NCI-H460 (cell line): Measurements from ENCODE around the gene BHMT2. TPM values are rescaled to one million over a fixed set of nuclear protein-coding genes. Genes with fewer than 3 reads are reported as not detected.
A peak's percentile ranks its signal among the peaks of the same experiment; 100 is the strongest.

Experiments
- DNase-seq: peaks from one replicate; pipeline ENCODE4 v3.0.0-alpha.2; 2016; ENCODE audit warnings: low read depth; ENCODE audit errors: extremely low read depth
- total RNA-seq: library from RNA; depleted of rRNA; stranded (reverse); fragments of >200 nt; shearing (Covaris generic); gene quantifications from 2 replicates; pipeline ENCODE4 v1.2.3, GENCODE V29; 2014; rRNA removed

The BHMT2 gene
- total RNA-seq, 1 experiment from 2014 or later, result not detected

DNA sequence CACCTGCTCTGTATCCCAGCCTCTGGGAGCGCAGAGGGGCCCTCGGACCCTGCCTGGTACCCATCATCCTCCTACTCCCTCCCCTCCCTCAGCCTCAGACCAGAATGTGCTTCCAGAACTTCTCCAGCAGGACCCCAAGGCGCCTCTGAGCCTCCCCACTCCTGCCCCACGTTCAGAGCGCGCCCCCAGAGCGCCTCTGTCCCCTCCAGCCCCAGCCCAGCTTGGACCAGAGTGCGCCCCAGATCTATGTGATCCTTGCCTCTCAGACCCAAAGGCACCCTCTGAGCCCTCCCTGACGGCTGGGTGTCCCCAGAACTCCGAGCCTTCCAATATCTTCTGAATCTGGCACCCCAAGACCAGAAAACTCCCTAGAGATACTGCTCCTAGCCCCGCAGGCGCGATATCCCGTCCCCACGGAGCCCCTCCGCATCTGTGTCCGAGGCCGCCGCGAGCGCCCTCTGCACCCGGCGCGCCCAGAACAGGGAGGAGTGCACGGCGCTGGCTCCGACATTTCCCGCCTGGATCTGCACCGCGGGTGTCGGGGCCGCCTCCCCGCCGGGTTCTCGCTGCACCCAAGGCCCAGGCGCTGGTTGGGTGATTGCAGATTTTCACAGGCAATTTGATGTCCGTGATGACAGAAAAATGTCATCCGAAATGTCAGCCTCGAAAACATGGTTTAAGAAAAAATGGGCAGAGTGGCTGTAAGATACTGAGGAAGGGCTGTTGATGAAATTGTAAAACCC, 42.6 kb downstream of the BHMT2 start:
- no peak for DNase-seq

DNA sequence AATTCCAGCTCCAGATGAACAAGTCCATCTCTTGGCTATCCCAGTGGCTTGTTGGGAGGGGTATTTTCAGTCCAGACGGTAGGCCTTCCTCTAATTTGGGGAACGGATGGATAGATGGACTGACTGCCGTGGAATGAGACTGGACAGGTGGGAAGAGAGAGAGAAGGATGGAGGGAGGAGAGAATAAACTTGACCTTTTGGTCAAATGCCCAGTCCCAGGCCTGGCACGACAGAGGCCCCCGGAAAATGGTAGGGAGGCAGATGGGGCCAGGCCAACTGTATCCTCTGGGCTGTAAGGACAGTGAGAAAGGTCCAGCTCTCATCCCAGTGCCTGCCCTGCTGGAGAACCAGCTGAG, 43.1 kb downstream of the BHMT2 start:
- no peak for DNase-seq

DNA sequence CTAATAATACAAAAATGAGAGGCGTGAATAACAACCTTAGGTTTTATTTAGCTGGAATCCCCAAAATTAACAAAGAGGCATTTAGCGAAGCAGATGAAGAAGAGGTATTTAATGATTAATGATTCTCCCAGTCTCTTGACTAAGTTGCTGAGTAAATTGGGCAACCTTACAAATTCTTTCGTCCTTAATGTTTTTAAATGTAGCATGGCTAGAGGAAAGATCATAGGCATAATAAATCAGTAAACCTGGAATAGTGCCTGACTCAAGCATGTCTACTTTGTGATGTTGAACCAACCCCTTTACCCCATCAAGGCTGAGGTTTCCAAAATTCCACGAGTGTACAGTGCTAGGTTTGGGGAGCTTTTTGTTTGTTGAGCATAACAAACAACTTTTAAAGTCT, 49.9 kb downstream of the BHMT2 start:
- no peak for DNase-seq

DNA sequence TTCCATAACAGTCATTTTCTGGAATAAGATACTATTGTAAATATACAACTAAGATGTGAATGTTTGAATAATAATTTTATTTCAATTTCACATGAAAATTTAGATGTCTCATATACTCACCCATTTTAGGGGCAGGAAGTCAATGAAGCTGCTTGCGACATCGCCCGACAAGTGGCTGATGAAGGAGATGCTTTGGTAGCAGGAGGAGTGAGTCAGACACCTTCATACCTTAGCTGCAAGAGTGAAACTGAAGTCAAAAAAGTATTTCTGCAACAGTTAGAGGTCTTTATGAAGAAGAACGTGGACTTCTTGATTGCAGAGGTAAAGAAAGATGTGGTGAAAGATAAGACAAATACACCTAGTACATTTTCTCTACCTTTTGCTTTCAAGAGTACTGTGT, 50.7 kb downstream of the BHMT2 start:
- no peak for DNase-seq

DNA sequence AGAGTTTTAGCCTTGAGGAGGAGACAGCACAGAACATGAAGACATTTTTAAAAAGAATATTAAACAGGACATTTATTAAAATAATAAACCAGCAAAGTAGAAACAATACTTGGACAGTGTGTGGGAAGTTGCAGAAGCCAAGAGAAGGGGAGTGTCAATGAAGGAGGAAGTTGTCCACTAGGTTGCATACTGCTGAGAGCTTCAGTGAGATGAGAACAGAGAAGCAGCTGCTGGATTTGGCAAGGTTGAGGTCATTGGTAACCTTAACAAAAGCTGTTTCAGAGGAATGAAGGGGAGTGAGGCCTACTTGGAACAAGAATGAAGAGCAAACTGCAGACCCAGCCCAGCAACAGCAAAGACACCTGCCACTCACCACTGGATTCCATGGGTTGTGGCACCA, 53.4 kb downstream of the BHMT2 start:
- no peak for DNase-seq

DNA sequence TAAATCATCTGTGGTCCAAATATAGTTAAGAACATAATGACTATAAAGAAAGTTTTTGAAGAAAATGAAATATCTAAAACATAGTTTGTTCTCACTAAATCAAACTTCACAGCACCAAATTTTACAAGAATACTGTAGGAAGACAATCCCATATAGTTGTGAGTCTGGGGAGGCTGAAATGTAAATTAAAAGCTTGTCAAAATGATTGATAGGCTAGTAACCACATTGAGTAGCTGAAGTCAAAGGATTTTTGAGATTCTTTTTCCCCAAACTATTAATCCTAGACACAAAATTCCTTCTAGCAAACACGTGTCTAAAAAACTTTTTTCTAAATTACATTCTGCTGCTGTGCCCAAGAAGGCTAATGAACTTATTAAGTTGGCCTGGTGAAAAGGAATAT, 55.0 kb downstream of the BHMT2 start:
- DNase-seq, result no peak

DNA sequence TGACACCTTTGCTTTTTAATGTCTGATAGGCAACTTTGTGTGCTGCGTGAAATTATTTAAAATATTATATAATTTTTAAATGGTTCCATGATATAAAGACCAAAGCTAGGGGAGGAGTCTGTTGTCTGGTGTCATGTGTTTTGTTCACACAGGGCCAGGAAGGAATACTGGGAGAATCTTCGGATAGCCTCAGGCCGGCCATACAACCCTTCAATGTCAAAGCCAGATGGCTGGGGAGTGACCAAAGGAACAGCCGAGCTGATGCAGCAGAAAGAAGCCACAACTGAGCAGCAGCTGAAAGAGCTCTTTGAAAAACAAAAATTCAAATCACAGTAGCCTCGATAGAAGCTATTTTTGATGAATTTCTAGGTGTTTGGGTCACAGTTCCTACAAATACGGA, 61.2 kb downstream of the BHMT2 start:
- no peak for DNase-seq

DNA sequence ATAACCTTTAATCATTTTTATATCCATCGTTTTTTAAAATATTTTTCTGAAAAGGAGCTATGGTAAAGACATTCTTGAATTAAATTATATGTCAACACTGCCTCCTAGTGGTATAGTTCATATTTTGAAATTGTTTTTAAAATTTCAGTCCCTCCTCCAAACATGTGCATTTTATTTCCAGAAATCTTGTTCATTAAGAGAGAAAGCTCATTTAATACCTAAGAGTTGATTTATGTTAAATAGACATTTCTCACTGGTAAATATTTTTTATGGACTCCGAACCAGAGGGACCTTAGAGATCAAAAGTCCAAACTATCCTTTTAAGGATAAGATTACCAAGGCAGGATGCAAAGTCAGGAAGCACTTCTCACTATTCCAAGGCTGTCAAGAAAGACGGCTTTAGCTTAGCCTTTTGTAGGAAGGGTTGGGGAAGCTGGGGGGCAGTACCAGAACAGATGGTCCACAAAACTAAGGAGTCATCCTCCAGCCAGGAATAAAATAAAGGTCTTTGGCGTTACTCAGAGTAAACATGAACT, 63.6 kb downstream of the BHMT2 start:
- peak; percentile 41 for DNase-seq

DNA sequence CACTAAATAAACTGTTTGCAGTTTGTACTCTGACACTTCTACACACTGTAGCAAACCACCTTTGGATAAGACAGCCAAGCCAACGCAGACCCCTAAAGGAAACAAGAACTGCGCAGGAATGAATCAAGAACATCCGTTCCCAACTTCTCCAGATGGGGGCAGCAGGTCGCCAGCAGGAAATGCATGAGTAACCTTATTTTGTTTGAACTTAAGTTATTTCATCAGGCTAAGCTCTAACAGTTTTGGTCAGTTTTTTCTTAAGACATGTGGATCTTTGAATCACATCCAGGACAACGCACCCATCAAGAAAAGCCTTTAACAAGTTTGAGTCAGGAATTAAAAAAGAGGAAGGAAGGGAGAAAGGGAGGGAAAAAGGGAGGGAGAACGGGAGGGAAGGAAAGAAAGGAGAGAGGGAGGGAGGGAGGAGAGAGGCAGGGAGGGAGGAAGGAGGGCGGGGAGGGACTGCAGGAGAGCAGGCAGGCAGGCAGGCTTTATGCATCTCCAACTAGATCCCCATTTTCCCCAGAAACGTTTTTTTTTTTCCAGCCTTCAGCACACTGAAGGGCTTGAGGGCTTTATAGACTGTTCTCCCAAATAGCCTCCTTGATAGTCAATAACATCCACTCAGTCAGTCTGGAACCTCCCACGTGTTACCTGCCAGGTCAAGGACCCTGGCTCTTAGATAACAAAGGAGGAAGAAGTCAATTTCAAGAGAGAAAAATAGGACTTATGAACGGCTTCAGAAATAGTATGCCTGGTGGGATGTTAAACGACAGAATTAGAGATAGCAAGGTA, 64.3 kb downstream of the BHMT2 start:
- DNase-seq, result peak; percentile 82

DNA sequence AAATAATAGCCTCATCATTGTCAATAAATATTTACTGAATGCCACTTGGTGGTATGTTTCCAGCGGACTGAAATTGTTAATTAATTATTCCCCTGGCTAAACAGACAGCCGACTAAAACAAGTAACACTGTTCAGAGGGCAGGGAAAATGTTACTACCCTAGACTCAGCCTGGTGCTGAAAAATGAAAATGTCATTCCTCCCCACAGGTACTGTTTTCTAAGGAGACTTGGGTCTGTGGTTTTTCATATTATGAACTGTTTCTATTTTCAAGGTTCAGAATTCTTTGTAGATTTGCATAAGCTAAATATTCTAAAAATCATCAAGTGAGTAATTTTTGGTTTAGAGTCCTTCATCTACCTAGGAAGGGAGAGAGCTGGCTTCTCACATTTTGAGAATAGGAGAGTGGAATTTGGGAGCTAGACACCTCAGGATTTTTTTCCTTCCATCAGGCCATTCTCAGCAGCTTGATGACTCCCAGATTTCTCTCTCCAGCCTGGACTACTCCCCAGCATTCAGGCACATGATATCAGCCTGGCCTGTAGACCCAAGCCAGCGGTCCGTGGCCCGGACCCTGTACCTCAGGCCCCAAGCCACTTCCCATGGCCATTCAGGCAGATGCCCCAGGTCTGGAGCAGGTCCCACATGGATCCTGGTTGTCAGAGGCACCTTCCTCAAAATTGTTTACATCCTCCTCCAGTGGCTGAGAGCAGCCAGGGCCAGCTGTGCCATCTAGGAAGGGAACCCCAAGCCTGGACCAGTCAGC, 66.4 kb downstream of the BHMT2 start:
- DNase-seq, result no peak

DNA sequence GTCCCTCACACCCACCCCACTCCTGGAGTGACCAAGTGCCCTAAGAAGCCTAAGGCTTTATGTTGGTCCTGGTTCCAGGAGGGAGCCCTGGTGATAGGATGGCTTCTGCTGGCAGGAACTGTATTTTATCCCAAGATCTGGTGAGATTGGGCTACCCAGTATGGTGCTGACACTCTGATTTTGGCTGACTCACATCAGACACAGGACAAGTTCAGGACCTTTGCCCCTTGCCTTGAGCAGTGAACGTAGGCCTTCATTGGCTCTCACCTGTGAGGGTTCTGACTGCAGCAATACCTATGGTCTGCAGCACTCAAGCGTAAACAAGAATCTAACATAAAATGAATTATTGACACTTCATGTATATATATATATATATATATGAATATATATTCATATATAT, 67.1 kb downstream of the BHMT2 start:
- no peak for DNase-seq

Other genes starting within 250 kb of the BHMT2 start
- 17.8 and 20.0 TPM in 2 replicates for gene ARSB, start 84.5 kb upstream of the BHMT2 start, total RNA-seq
- 0.20 TPM in 1 of 2 replicates, not detected in the other for gene DMGDH, start 93 bp upstream of the BHMT2 start, total RNA-seq
- not detected in 2 replicates for gene BHMT, start 42.0 kb downstream of the BHMT2 start, total RNA-seq
- 15.7 and 16.5 TPM in 2 replicates for gene JMY, start 166.4 kb downstream of the BHMT2 start, total RNA-seq